Activated naive CD4-positive, alpha-beta T cell treated with anti-CD3 and anti-CD28 coated beads for 36 hours (primary cell): ENCODE results near the gene RABGAP1L. TPM values are rescaled to one million over a fixed set of nuclear protein-coding genes. Genes with fewer than 3 reads are reported as not detected.

ENCODE experiments used
- CTCF ChIA-PET: fragments of 350-600 bp; sonication (Branson Sonifier 250); formaldehyde crosslinking; loops from one replicate; lab custom pipeline; 2021; ENCODE audit warnings: antibody characterized with exemption; lab: Charles Lee
- DNase-seq: peaks from one replicate; pipeline ENCODE4 v3.0.0-alpha.2; 2020
- H3K27ac Mint-ChIP-seq: one replicate; pipeline ENCODE4 v1.8.0; 2021; ENCODE audit warnings: mild to moderate bottlenecking, mixed read lengths
- H3K27me3 Mint-ChIP-seq: one replicate; pipeline ENCODE4 v1.8.0; 2021; ENCODE audit warnings: low read depth, mixed read lengths
- H3K36me3 Mint-ChIP-seq: one replicate; pipeline ENCODE4 v1.8.0; 2021; ENCODE audit warnings: low read depth, mixed read lengths
- H3K4me1 Mint-ChIP-seq: one replicate; pipeline ENCODE4 v1.8.0; 2021; ENCODE audit warnings: low read depth, mixed read lengths
- H3K4me3 Mint-ChIP-seq: one replicate; pipeline ENCODE4 v1.8.0; 2021; ENCODE audit warnings: mild to moderate bottlenecking, moderate library complexity, mixed read lengths
- H3K9me3 Mint-ChIP-seq: one replicate; pipeline ENCODE4 v1.8.0; 2021; ENCODE audit warnings: mixed read lengths
- intact Hi-C: fragments of 100-400 bp; cut with micrococcal nuclease; formaldehyde crosslinking; loops from one replicate; pipeline ENCODE4 v1.15.1; 2023
- total RNA-seq, 2 experiments: library from RNA; stranded (reverse); gene quantifications; one replicate each; pipeline ENCODE4 v1.2.3, GENCODE V29; 2021

Gene RABGAP1L
- total RNA-seq, 2 experiments from 2014 or later, result 16.6 TPM

GRCh38 chr1:174359454-174359805, 200.1 kb downstream of the RABGAP1L start:
- intact Hi-C loops, result no loop called here
- no peaks in the 10 kb centered on the region for H3K36me3 Mint-ChIP-seq
- no peaks in the 10 kb centered on the region for H3K4me1 Mint-ChIP-seq
- H3K27me3 Mint-ChIP-seq, result no peaks in the 10 kb centered on the region
- DNase-seq, result no peak
- no peak overlapping the region for H3K4me3 Mint-ChIP-seq
- H3K27ac Mint-ChIP-seq, result no peak overlapping the region
- CTCF ChIA-PET, result no interaction called here
- H3K9me3 Mint-ChIP-seq, result no peaks in the 10 kb centered on the region

GRCh38 chr1:174364996-174365736, 205.8 kb downstream of the RABGAP1L start:
- Mint-ChIP-seq H3K27ac (no peak overlapping the region), H3K9me3 (no peaks in the 10 kb centered on the region), H3K4me3 (no peak overlapping the region), H3K36me3 (peaks cover 7% of the 10 kb centered on the region), H3K27me3 (no peaks in the 10 kb centered on the region), H3K4me1 (no peaks in the 10 kb centered on the region)
- intact Hi-C loops, result no loop called here
- CTCF ChIA-PET, result no interaction called here
- DNase-seq, result no peak

GRCh38 chr1:174366946-174367345, 207.6 kb downstream of the RABGAP1L start:
- no peak for DNase-seq
- CTCF ChIA-PET, result no interaction called here
- no peak overlapping the region for H3K4me3 Mint-ChIP-seq
- H3K9me3 Mint-ChIP-seq, result no peaks in the 10 kb centered on the region
- no peaks in the 10 kb centered on the region for H3K27me3 Mint-ChIP-seq
- H3K4me1 Mint-ChIP-seq, result no peaks in the 10 kb centered on the region
- intact Hi-C loops, result no loop called here
- H3K36me3 Mint-ChIP-seq, result peaks cover 7% of the 10 kb centered on the region
- no peak overlapping the region for H3K27ac Mint-ChIP-seq

- CTCF ChIA-PET, result no interaction called here
- H3K4me1 Mint-ChIP-seq, result no peaks in the 10 kb centered on the region
- intact Hi-C loops, result no loop called here
- no peak for DNase-seq
- H3K36me3 Mint-ChIP-seq, result peaks cover 7% of the 10 kb centered on the region
- no peaks in the 10 kb centered on the region for H3K9me3 Mint-ChIP-seq
- H3K27ac Mint-ChIP-seq, result no peak overlapping the region
- no peaks in the 10 kb centered on the region for H3K27me3 Mint-ChIP-seq
- no peak overlapping the region for H3K4me3 Mint-ChIP-seq
Observed at GRCh38 chr1:174367892-174368291, 208.6 kb downstream of the RABGAP1L start.

- H3K4me1 Mint-ChIP-seq, result no peaks in the 10 kb centered on the region
- CTCF ChIA-PET, result no interaction called here
- peaks cover 2% of the 10 kb centered on the region for H3K9me3 Mint-ChIP-seq
- H3K36me3 Mint-ChIP-seq, result peaks cover 11% of the 10 kb centered on the region
- intact Hi-C loops, result no loop called here
- H3K27ac Mint-ChIP-seq, result no peak overlapping the region
- H3K27me3 Mint-ChIP-seq, result no peaks in the 10 kb centered on the region
- DNase-seq, result no peak
- no peak overlapping the region for H3K4me3 Mint-ChIP-seq
Observed at GRCh38 chr1:174376030-174376429, 216.7 kb downstream of the RABGAP1L start.

GRCh38 chr1:174391716-174392115, 232.4 kb downstream of the RABGAP1L start:
- Mint-ChIP-seq H3K4me3 (no peak overlapping the region), H3K9me3 (peaks cover 8% of the 10 kb centered on the region), H3K27ac (no peak overlapping the region), H3K27me3 (no peaks in the 10 kb centered on the region), H3K4me1 (no peaks in the 10 kb centered on the region), H3K36me3 (peaks cover 17% of the 10 kb centered on the region)
- CTCF ChIA-PET, result no interaction called here
- intact Hi-C loops, result no loop called here
- DNase-seq, result no peak

- Mint-ChIP-seq H3K27ac (no peak overlapping the region), H3K27me3 (no peaks in the 10 kb centered on the region), H3K4me3 (no peak overlapping the region), H3K9me3 (peaks cover 8% of the 10 kb centered on the region), H3K4me1 (no peaks in the 10 kb centered on the region), H3K36me3 (peaks cover 29% of the 10 kb centered on the region)
- CTCF ChIA-PET, result no interaction called here
- no peak for DNase-seq
- intact Hi-C loops, result no loop called here
Observed at GRCh38 chr1:174393885-174394284, 234.6 kb downstream of the RABGAP1L start.

GRCh38 chr1:174397261-174397660, 237.9 kb downstream of the RABGAP1L start:
- Mint-ChIP-seq H3K9me3 (peaks cover 3% of the 10 kb centered on the region), H3K27me3 (no peaks in the 10 kb centered on the region), H3K4me3 (no peak overlapping the region), H3K36me3 (peaks cover 37% of the 10 kb centered on the region), H3K27ac (no peak overlapping the region), H3K4me1 (no peaks in the 10 kb centered on the region)
- CTCF ChIA-PET, result interaction anchor here (0.6 kb wide), 1 partner anchor 8 kb away, joined by 3 read pairs; no protein-coding TSS in a partner anchor
- no peak for DNase-seq
- intact Hi-C loops, result no loop called here

GRCh38 chr1:174398246-174398645, 238.9 kb downstream of the RABGAP1L start:
- no peaks in the 10 kb centered on the region for H3K27me3 Mint-ChIP-seq
- no peak for DNase-seq
- H3K27ac Mint-ChIP-seq, result no peak overlapping the region
- peaks cover 32% of the 10 kb centered on the region for H3K36me3 Mint-ChIP-seq
- intact Hi-C loops, result no loop called here
- no peaks in the 10 kb centered on the region for H3K9me3 Mint-ChIP-seq
- H3K4me3 Mint-ChIP-seq, result no peak overlapping the region
- no peaks in the 10 kb centered on the region for H3K4me1 Mint-ChIP-seq
- CTCF ChIA-PET, result no interaction called here

GRCh38 chr1:174399211-174399610, 239.9 kb downstream of the RABGAP1L start:
- no peaks in the 10 kb centered on the region for H3K4me1 Mint-ChIP-seq
- H3K27ac Mint-ChIP-seq, result no peak overlapping the region
- intact Hi-C loops, result no loop called here
- H3K4me3 Mint-ChIP-seq, result no peak overlapping the region
- peaks cover 26% of the 10 kb centered on the region for H3K36me3 Mint-ChIP-seq
- CTCF ChIA-PET, result no interaction called here
- H3K9me3 Mint-ChIP-seq, result no peaks in the 10 kb centered on the region
- H3K27me3 Mint-ChIP-seq, result no peaks in the 10 kb centered on the region
- DNase-seq, result no peak

- Mint-ChIP-seq H3K36me3 (peaks cover 23% of the 10 kb centered on the region), H3K27me3 (no peaks in the 10 kb centered on the region)
- CTCF ChIA-PET, result interaction anchor here (0.6 kb wide), 1 partner anchor 478 kb away, joined by 3 read pairs; no protein-coding TSS in a partner anchor
Observed at GRCh38 chr1:174401075-174401474, 241.8 kb downstream of the RABGAP1L start.

GRCh38 chr1:174405219-174405618, 245.9 kb downstream of the RABGAP1L start:
- no peaks in the 10 kb centered on the region for H3K4me1 Mint-ChIP-seq
- no peaks in the 10 kb centered on the region for H3K9me3 Mint-ChIP-seq
- intact Hi-C loops, result no loop called here
- no peak overlapping the region for H3K27ac Mint-ChIP-seq
- peaks cover 10% of the 10 kb centered on the region for H3K36me3 Mint-ChIP-seq
- H3K4me3 Mint-ChIP-seq, result no peak overlapping the region
- DNase-seq, result no peak
- CTCF ChIA-PET, result interaction anchor here (0.5 to 0.6 kb wide), 2 partner anchors 8 to 82 kb away, joined by 3 read pairs; no protein-coding TSS in a partner anchor
- no peaks in the 10 kb centered on the region for H3K27me3 Mint-ChIP-seq

More at GRCh38 chr1:174401075-174401474, 241.8 kb downstream of the RABGAP1L start:
- no peaks in the 10 kb centered on the region for H3K4me1 Mint-ChIP-seq
- intact Hi-C loops, result no loop called here
- no peak for DNase-seq
- no peaks in the 10 kb centered on the region for H3K9me3 Mint-ChIP-seq
- no peak overlapping the region for H3K4me3 Mint-ChIP-seq
- H3K27ac Mint-ChIP-seq, result no peak overlapping the region

GRCh38 chr1:174406421-174406820, 247.1 kb downstream of the RABGAP1L start:
- H3K36me3 Mint-ChIP-seq, result peaks cover 5% of the 10 kb centered on the region
- no peaks in the 10 kb centered on the region for H3K27me3 Mint-ChIP-seq
- no peaks in the 10 kb centered on the region for H3K9me3 Mint-ChIP-seq
- H3K4me3 Mint-ChIP-seq, result no peak overlapping the region
- DNase-seq, result no peak
- CTCF ChIA-PET, result no interaction called here
- intact Hi-C loops, result no loop called here
- H3K4me1 Mint-ChIP-seq, result peaks cover 3% of the 10 kb centered on the region
- H3K27ac Mint-ChIP-seq, result no peak overlapping the region
